ENCODE measurements around the gene DEGS2. TPM values are rescaled to one million over a fixed set of nuclear protein-coding genes. Genes with fewer than 3 reads are reported as not detected.
A peak's percentile ranks its signal among the peaks of the same experiment; 100 is the strongest.

The DEGS2 gene
- total RNA-seq, 1 donor from 2014 or later, result 4.9 TPM

Small RNAs within 50 kb of the gene (small RNA-seq; reads per million reads assigned to genes)
- 5.4 reads per million, percentile 92 among the genes with 10 or more reads in this experiment for gene MIR151B (ENCODE audit: low replicate concordance)
- gene MIR342 (ENCODE audit: low replicate concordance), result 57.5 reads per million, percentile 96 among the genes with 10 or more reads in this experiment

Other genes with a start within 250 kb of the DEGS2 start
- gene EVL, start 94.2 kb downstream of the DEGS2 start, total RNA-seq, result 41.2 TPM
- 57.2 TPM for gene YY1, start 79.5 kb upstream of the DEGS2 start, total RNA-seq
- 39.6 TPM for gene SLC25A29, start 146.8 kb upstream of the DEGS2 start, total RNA-seq
- not detected for gene SLC25A47, start 163.7 kb upstream of the DEGS2 start, total RNA-seq
- gene WDR25, start 216.8 kb upstream of the DEGS2 start, total RNA-seq, result 8.1 TPM

Data from tongue (tissue), 2 donors.